SK-N-SH treated with all-trans-retinoic acid at 6 μM for 48 hours (cell line): ENCODE measurements around the gene LCN12.

Experiments
- ATAC-seq: fragments of 200-7000 bp; cut with Tn5 transposase; 3 replicates; pipeline ENCODE4 v1.9.1; 2020; ENCODE audit warnings: mild to moderate bottlenecking, moderate library complexity
- ARNTL ChIP-seq: fragments of 450-650 bp; formaldehyde crosslinking; IDR thresholded peaks from 2 replicates; pipeline ENCODE4 v1.5.0; 2020; ENCODE audit warnings: low read depth, mild to moderate bottlenecking, moderate library complexity, borderline replicate concordance
- BACH2 ChIP-seq: fragments of 250-450 bp; sonication (Bioruptor Pico); IDR thresholded peaks from 2 replicates; pipeline ENCODE4 v1.9.0; 2021; ENCODE audit warnings: mild to moderate bottlenecking, borderline replicate concordance
- CREB5 ChIP-seq: fragments of 250-450 bp; sonication (Bioruptor Pico); IDR thresholded peaks from 2 replicates; pipeline ENCODE4 v1.5.1; 2020; ENCODE audit warnings: low read depth, mild to moderate bottlenecking, moderate library complexity
- CSDC2 ChIP-seq: fragments of 250-450 bp; sonication (Bioruptor Pico); IDR thresholded peaks from 2 replicates; pipeline ENCODE4 v1.5.0; 2020; ENCODE audit warnings: mild to moderate bottlenecking, moderate library complexity
- CSRNP3 ChIP-seq: fragments of 250-450 bp; sonication (Bioruptor Pico); IDR thresholded peaks from 2 replicates; pipeline ENCODE4 v1.5.1; 2021; ENCODE audit warnings: mild to moderate bottlenecking, moderate library complexity
- ESRRG ChIP-seq: fragments of 250-450 bp; sonication (Bioruptor Pico); IDR thresholded peaks from 2 replicates; pipeline ENCODE4 v1.6.1; 2021; ENCODE audit warnings: mild to moderate bottlenecking
- GLIS3 ChIP-seq: fragments of 250-450 bp; sonication (Bioruptor Pico); IDR thresholded peaks from 2 replicates; pipeline ENCODE4 v1.5.0; 2020; ENCODE audit warnings: mild to moderate bottlenecking, moderate library complexity
- ISL1 ChIP-seq: fragments of 250-450 bp; sonication (Bioruptor Pico); IDR thresholded peaks from 2 replicates; pipeline ENCODE4 v2.1.2; 2022; ENCODE audit warnings: mild to moderate bottlenecking, moderate library complexity
- OSR1 ChIP-seq: fragments of 250-450 bp; sonication (Bioruptor Pico); IDR thresholded peaks from 2 replicates; pipeline ENCODE4 v1.8.0; 2022; ENCODE audit warnings: moderate library complexity, mild to moderate bottlenecking, inconsistent platforms
- PATZ1 ChIP-seq: fragments of 250-450 bp; sonication (Bioruptor Pico); IDR thresholded peaks from 2 replicates; pipeline ENCODE4 v1.8.0; 2020; ENCODE audit warnings: mild to moderate bottlenecking, moderate library complexity, borderline replicate concordance
- POU6F1 ChIP-seq: fragments of 250-450 bp; sonication (Bioruptor Pico); IDR thresholded peaks from 2 replicates; pipeline ENCODE4 v1.8.0; 2021; ENCODE audit warnings: low read depth, mild to moderate bottlenecking, moderate library complexity, borderline replicate concordance
- RARB ChIP-seq: fragments of 250-450 bp; sonication (Bioruptor Pico); IDR thresholded peaks from 2 replicates; pipeline ENCODE4 v1.8.0; 2021; ENCODE audit warnings: mild to moderate bottlenecking, moderate library complexity
- TCF4 ChIP-seq: fragments of 250-450 bp; sonication (Bioruptor Pico); IDR thresholded peaks from 2 replicates; pipeline ENCODE4 v1.8.0; 2021; ENCODE audit warnings: mild to moderate bottlenecking, moderate library complexity, borderline replicate concordance
- TOX ChIP-seq: fragments of 250-450 bp; sonication (Bioruptor Pico); IDR thresholded peaks from 2 replicates; pipeline ENCODE4 v1.8.0; 2021; ENCODE audit warnings: mild to moderate bottlenecking, moderate library complexity, borderline replicate concordance
- TSHZ2 ChIP-seq: fragments of 250-450 bp; sonication (Bioruptor Pico); IDR thresholded peaks from 2 replicates; pipeline ENCODE4 v1.5.0; 2020; ENCODE audit warnings: mild to moderate bottlenecking, moderate library complexity
- ZFP3 ChIP-seq: fragments of 250-450 bp; sonication (Bioruptor Pico); IDR thresholded peaks from 2 replicates; pipeline ENCODE4 v1.5.0; 2020; ENCODE audit warnings: mild to moderate bottlenecking, moderate library complexity
- ZFP30 ChIP-seq: fragments of 450-650 bp; formaldehyde crosslinking; IDR thresholded peaks from 2 replicates; pipeline ENCODE4 v1.5.0; 2022; ENCODE audit warnings: mild to moderate bottlenecking, moderate library complexity
- ZNF565 ChIP-seq: fragments of 450-650 bp; formaldehyde crosslinking; conservative IDR thresholded peaks from 2 replicates; pipeline ENCODE4 v1.5.0; 2020; ENCODE audit warnings: low read depth, mild to moderate bottlenecking, moderate library complexity
- ZNF70 ChIP-seq: fragments of 450-650 bp; formaldehyde crosslinking; IDR thresholded peaks from 2 replicates; pipeline ENCODE4 v1.5.0; 2020; ENCODE audit warnings: mild to moderate bottlenecking, moderate library complexity
- ZNF8 ChIP-seq: fragments of 450-650 bp; formaldehyde crosslinking; IDR thresholded peaks from 2 replicates; pipeline ENCODE4 v1.5.0; 2020; ENCODE audit warnings: mild to moderate bottlenecking, moderate library complexity

LCN12 gene

GRCh38 chr9:136920734-136921231, 31.3 kb upstream of the LCN12 start:
- no peak for ATAC-seq
- TF ChIP-seq ARNTL (CRISPR knock-in tag) (no peak), TCF4 (CRISPR knock-in tag) (no peak), ESRRG (CRISPR knock-in tag) (no peak), ZNF565 (CRISPR knock-in tag) (no peak), ISL1 (CRISPR knock-in tag) (no peak), POU6F1 (CRISPR knock-in tag) (no peak), CSRNP3 (CRISPR knock-in tag) (no peak), TOX (no peak), ZFP3 (CRISPR knock-in tag) (no peak), PATZ1 (CRISPR knock-in tag) (no peak)

GRCh38 chr9:136921307-136921706, 30.8 kb upstream of the LCN12 start:
- no peak for ATAC-seq

More at GRCh38 chr9:136921307-136921706, 30.8 kb upstream of the LCN12 start:
- TF ChIP-seq TOX (no peak), ZFP3 (CRISPR knock-in tag) (no peak), ESRRG (CRISPR knock-in tag) (no peak), CSRNP3 (CRISPR knock-in tag) (no peak), ZFP30 (CRISPR knock-in tag) (no peak), OSR1 (CRISPR knock-in tag) (no peak), BACH2 (no peak), TCF4 (CRISPR knock-in tag) (no peak), GLIS3 (no peak), CREB5 (CRISPR knock-in tag) (no peak), ZNF565 (CRISPR knock-in tag) (no peak), CSDC2 (CRISPR knock-in tag) (no peak), POU6F1 (CRISPR knock-in tag) (no peak), ARNTL (CRISPR knock-in tag) (no peak), RARB (no peak), TSHZ2 (CRISPR knock-in tag) (no peak), PATZ1 (CRISPR knock-in tag) (no peak), ZNF8 (CRISPR knock-in tag) (no peak), ZNF70 (no peak), ISL1 (CRISPR knock-in tag) (no peak)
